Suprapubic skin (tissue), 4 donors: ENCODE data around the gene RB1.

ENCODE experiments used
- CTCF ChIP-seq, 2 donors: fragments of 200-600 bp in 1 of 2; fragments of 450-650 bp in 1 of 2; sonication (generic) in 1 of 2; IDR thresholded peaks; one replicate each; pipeline ENCODE4 v1.5.1; 2016 to 2019; ENCODE audit warnings: antibody characterized with exemption in 2 of 2, mild to moderate bottlenecking in 1 of 2, moderate library complexity in 1 of 2
- EP300 ChIP-seq: sonication (generic); formaldehyde crosslinking; IDR thresholded peaks from one replicate; pipeline ENCODE4 v1.6.1; 2017; ENCODE audit warnings: antibody characterized with exemption
- POLR2A ChIP-seq, 2 donors: fragments of 450-650 bp; IDR thresholded peaks; one replicate each; pipeline ENCODE4 v1.6.1; 2017; ENCODE audit warnings: antibody characterized with exemption in 2 of 2, mild to moderate bottlenecking in 2 of 2, moderate library complexity in 2 of 2
- POLR2AphosphoS5 ChIP-seq, 3 donors: sonication (generic); formaldehyde crosslinking; IDR thresholded peaks; one replicate each; pipeline ENCODE4 v1.6.1; 2017; ENCODE audit warnings: antibody characterized with exemption in 3 of 3

- TF ChIP-seq POLR2AphosphoS5 (IDR thresholded peaks at IDR 0.05), result no peak
- no peak for TF ChIP-seq CTCF (IDR thresholded peaks at IDR 0.05)
- TF ChIP-seq POLR2A (IDR thresholded peaks at IDR 0.05), result no peak
- no peak for TF ChIP-seq EP300
Measured at GRCh38 chr13:48316826-48317510, 13.4 kb downstream of the RB1 start.
